ENCODE measurements around the gene TMCO1.
"Not testable (repeated sequence)": the region's sequence is repeated elsewhere in the genome, so short reads cannot be mapped to it uniquely, and the experiment has no call there.

The TMCO1 gene

GRCh38 chr1:165768513-165769394 lies at the start of gene TMCO1:
Gene TMCO1 (minus strand): TSS chr1:165768868. CDS start chr1:165768751, 117 bp downstream.
- peak; percentile 99 for DNase-seq

- no peak for DNase-seq
Measured at GRCh38 chr1:165816826-165817497, 48.3 kb upstream of the TMCO1 start.

GRCh38 chr1:165816157-165816556 lies 47.5 kb upstream of the TMCO1 start:
- DNase-seq = no peak

GRCh38 chr1:165815725-165816124 lies 47.1 kb upstream of the TMCO1 start:
- DNase-seq = no peak

- DNase-seq = no peak
Measured at GRCh38 chr1:165807613-165808012, 38.9 kb upstream of the TMCO1 start.

GRCh38 chr1:165804513-165804912 lies 35.8 kb upstream of the TMCO1 start:
- DNase-seq = not testable (repeated sequence)

GRCh38 chr1:165799387-165799786 lies 30.7 kb upstream of the TMCO1 start:
- no peak for DNase-seq

GRCh38 chr1:165795894-165796293 lies 27.2 kb upstream of the TMCO1 start:
- no peak for DNase-seq

GRCh38 chr1:165793951-165794350 lies 25.3 kb upstream of the TMCO1 start:
- no peak for DNase-seq

GRCh38 chr1:165787741-165788140 lies 19.1 kb upstream of the TMCO1 start:
- DNase-seq = no peak

- DNase-seq = not testable (repeated sequence)
Measured at GRCh38 chr1:165783519-165783918, 14.9 kb upstream of the TMCO1 start.

GRCh38 chr1:165778197-165778596 lies 9.5 kb upstream of the TMCO1 start:
- DNase-seq = not testable (repeated sequence)

- no peak for DNase-seq
Measured at GRCh38 chr1:165773324-165773965, 4.8 kb upstream of the TMCO1 start.

GRCh38 chr1:165772739-165773138 lies 4.1 kb upstream of the TMCO1 start:
- DNase-seq = no peak

GRCh38 chr1:165764277-165764676 lies 4.4 kb downstream of the TMCO1 start:
- no peak for DNase-seq

GRCh38 chr1:165763442-165763841 lies 5.2 kb downstream of the TMCO1 start:
- DNase-seq = no peak

GRCh38 chr1:165762725-165763124 lies 5.9 kb downstream of the TMCO1 start:
- no peak for DNase-seq

- no peak for DNase-seq
Measured at GRCh38 chr1:165759095-165759494, 9.6 kb downstream of the TMCO1 start.

GRCh38 chr1:165755393-165756010 lies 13.2 kb downstream of the TMCO1 start:
- no peak for DNase-seq

- no peak for DNase-seq
Measured at GRCh38 chr1:165753934-165754333, 14.7 kb downstream of the TMCO1 start.

GRCh38 chr1:165748550-165748949 lies 20.1 kb downstream of the TMCO1 start:
- DNase-seq = no peak

GRCh38 chr1:165747632-165748447 lies 20.8 kb downstream of the TMCO1 start:
- no peak for DNase-seq

Measured in DMS53 (cell line).